DOHH2 (cell line): ENCODE results near the gene KNDC1.

Source experiments
- H3F3A ChIP-seq: fragments of 200-600 bp; sonication (generic), shearing (Covaris generic); 2 replicates; pipeline ENCODE4 v1.6.0; 2016; ENCODE audit warnings: antibody characterized with exemption, mild to moderate bottlenecking; ENCODE audit not compliant: control insufficient read depth, insufficient read depth
- H3K27ac ChIP-seq: fragments of 200-600 bp; sonication (generic); 2 replicates; pipeline ENCODE4 v1.5.1; 2014; ENCODE audit warnings: low read depth, mild to moderate bottlenecking, low read length, moderate library complexity
- H3K27me3 ChIP-seq: fragments of 200-600 bp; sonication (generic); 2 replicates; pipeline ENCODE4 v1.6.1; 2014; ENCODE audit warnings: mild to moderate bottlenecking, low read length, mixed read lengths; ENCODE audit not compliant: control insufficient read depth
- H3K36me3 ChIP-seq: fragments of 200-600 bp; sonication (generic); 2 replicates; pipeline ENCODE4 v1.6.1; 2014; ENCODE audit warnings: mild to moderate bottlenecking, low read length, moderate library complexity, mixed read lengths; ENCODE audit not compliant: control insufficient read depth
- H3K4me1 ChIP-seq: fragments of 200-600 bp; sonication (generic); 2 replicates; pipeline ENCODE4 v1.6.1; 2014; ENCODE audit warnings: mild to moderate bottlenecking, low read length, mixed read lengths; ENCODE audit not compliant: control insufficient read depth
- H3K4me2 ChIP-seq: fragments of 200-600 bp; sonication (generic); 2 replicates; pipeline ENCODE4 v1.6.0; 2014; ENCODE audit warnings: mild to moderate bottlenecking, low read length, moderate library complexity
- H3K4me3 ChIP-seq: fragments of 200-600 bp; sonication (generic); 2 replicates; pipeline ENCODE4 v1.5.1; 2014; ENCODE audit warnings: mild to moderate bottlenecking, low read length, mixed read lengths
- H3K79me2 ChIP-seq: fragments of 200-600 bp; sonication (generic); 2 replicates; pipeline ENCODE4 v1.6.1; 2014; ENCODE audit warnings: mild to moderate bottlenecking, low read length, mixed read lengths; ENCODE audit not compliant: control insufficient read depth
- H3K9me2 ChIP-seq: fragments of 200-600 bp; sonication (generic); replicated peaks from 2 replicates; pipeline ENCODE4 v1.6.1; 2014; ENCODE audit warnings: mild to moderate bottlenecking, low read length, mixed read lengths; ENCODE audit not compliant: control insufficient read depth
- H3K9me3 ChIP-seq: fragments of 200-600 bp; sonication (generic); 2 replicates; pipeline ENCODE4 v1.6.1; 2014; ENCODE audit warnings: antibody characterized with exemption, low read length, mixed read lengths; ENCODE audit not compliant: control insufficient read depth, insufficient read depth
- H4K20me1 ChIP-seq: fragments of 200-600 bp; sonication (generic); 2 replicates; pipeline ENCODE4 v1.6.0; 2014; ENCODE audit warnings: low read depth, mild to moderate bottlenecking, antibody characterized with exemption, low read length, moderate library complexity; ENCODE audit not compliant: control insufficient read depth, insufficient read depth
- EZH2phosphoT487 ChIP-seq: fragments of 200-600 bp; sonication (generic); IDR thresholded peaks from 2 replicates; pipeline ENCODE4 v1.6.1; 2017; ENCODE audit warnings: borderline replicate concordance, mild to moderate bottlenecking, antibody characterized with exemption, low read length, moderate library complexity, mixed read lengths
- TF ChIP-seq, protein P1 (sequence below): fragments of 200-600 bp; sonication (generic); IDR thresholded peaks from one replicate; pipeline ENCODE4 v1.5.1; 2014; ENCODE audit warnings: antibody characterized with exemption, mild to moderate bottlenecking, low read depth, low read length; ENCODE audit not compliant: poor library complexity, severe bottlenecking

KNDC1 gene

DNA sequence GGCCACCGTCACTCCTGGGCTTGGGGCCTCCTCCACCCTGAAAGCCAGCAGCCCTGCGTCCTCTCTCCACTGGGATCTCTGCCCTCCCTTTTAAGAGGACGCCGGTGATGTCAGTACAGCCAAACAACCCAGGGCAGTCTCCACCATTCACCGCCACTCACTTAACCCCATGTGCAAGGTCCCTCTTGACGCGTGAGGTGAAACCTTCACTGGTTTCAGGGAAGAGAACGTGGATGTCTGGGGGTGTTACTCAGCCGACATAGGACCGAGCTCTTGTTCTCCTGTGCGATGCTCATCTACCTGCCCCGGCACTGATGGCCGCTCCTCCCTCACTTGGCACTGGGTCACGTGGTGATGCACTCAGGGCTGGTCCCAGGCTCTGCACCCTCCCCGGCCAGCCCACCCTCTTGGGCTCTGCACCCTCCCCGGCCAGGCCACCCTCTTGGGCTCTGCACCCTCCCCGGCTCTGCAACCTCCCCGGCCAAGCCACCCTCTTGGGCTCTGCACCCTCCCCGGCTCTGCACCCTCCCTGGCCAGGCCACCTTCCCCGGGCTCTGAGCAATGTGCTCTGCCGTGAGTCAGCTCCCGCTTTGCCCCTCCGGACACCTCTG is 36.2 kb upstream of the KNDC1 start:
- Histone ChIP-seq H3K27ac (no peak overlapping the region), H3F3A (no peaks in the 10 kb centered on the region), H3K4me2 (no peak overlapping the region), H3K79me2 (no peaks in the 10 kb centered on the region), H3K36me3 (no peaks in the 10 kb centered on the region), H4K20me1 (no peaks in the 10 kb centered on the region), H3K4me1 (no peaks in the 10 kb centered on the region), H3K4me3 (no peak overlapping the region), H3K9me2 (no peaks in the 10 kb centered on the region), H3K27me3 (no peaks in the 10 kb centered on the region), H3K9me3 (peaks cover 42% of the 10 kb centered on the region; the same call in 1 of the 2 replicates)
- TF ChIP-seq, protein P1, sequence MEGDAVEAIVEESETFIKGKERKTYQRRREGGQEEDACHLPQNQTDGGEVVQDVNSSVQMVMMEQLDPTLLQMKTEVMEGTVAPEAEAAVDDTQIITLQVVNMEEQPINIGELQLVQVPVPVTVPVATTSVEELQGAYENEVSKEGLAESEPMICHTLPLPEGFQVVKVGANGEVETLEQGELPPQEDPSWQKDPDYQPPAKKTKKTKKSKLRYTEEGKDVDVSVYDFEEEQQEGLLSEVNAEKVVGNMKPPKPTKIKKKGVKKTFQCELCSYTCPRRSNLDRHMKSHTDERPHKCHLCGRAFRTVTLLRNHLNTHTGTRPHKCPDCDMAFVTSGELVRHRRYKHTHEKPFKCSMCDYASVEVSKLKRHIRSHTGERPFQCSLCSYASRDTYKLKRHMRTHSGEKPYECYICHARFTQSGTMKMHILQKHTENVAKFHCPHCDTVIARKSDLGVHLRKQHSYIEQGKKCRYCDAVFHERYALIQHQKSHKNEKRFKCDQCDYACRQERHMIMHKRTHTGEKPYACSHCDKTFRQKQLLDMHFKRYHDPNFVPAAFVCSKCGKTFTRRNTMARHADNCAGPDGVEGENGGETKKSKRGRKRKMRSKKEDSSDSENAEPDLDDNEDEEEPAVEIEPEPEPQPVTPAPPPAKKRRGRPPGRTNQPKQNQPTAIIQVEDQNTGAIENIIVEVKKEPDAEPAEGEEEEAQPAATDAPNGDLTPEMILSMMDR, result no peak
- no peak for TF ChIP-seq EZH2phosphoT487

DNA sequence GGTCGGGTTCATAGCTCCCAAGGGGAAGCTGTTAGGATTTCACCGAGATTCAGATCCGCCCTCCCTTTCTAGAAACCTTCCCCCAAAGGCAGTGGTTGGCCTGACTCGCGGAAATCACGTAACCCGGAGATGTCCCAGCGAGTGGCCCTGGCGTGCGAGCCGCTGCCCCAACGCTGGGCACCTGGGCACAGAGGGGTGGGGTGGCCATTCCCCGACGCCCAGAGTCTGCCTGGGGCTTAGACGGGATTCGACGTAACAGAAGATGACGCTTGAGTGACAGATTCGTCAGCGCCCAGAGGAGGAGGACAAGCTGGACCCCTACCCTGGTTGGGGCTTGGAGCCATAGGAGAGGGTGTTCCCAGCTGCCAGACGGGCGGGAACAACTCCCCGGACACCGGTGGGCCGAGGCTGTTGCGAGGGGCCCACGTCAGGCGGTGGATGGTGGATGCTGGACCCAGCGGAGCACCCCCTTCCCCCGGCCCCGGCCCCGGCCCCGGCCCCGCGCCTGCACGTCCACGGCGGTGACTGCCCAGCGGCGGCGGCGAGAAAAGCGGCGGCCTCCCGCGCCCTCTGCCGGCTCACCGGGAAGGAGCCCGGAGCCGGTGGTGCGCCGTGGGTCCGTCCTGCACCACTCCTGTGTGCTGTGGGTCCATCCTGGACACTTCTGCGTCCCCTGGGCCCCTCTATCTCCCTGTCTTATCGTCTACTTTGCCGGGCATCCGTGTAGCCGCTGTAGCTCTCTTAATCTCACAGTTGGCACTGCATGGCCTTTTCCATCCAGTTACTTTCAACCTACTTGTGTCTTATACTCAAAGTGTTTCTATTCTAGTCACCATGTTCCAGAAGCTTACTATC is 35.4 kb upstream of the KNDC1 start:
- H3K79me2 ChIP-seq, result no peaks in the 10 kb centered on the region
- H3F3A ChIP-seq, result no peaks in the 10 kb centered on the region
- no peak for TF ChIP-seq EZH2phosphoT487
- TF ChIP-seq, protein P1, result no peak
- H3K4me1 ChIP-seq, result no peaks in the 10 kb centered on the region
- H3K4me3 ChIP-seq, result no peak overlapping the region
- H3K4me2 ChIP-seq, result no peak overlapping the region
- no peaks in the 10 kb centered on the region for H3K9me2 ChIP-seq
- H3K36me3 ChIP-seq, result no peaks in the 10 kb centered on the region
- no peaks in the 10 kb centered on the region for H4K20me1 ChIP-seq
- peaks cover 43% of the 10 kb centered on the region; the same call in 1 of the 2 replicates for H3K9me3 ChIP-seq
- no peak overlapping the region for H3K27ac ChIP-seq
- H3K27me3 ChIP-seq, result no peaks in the 10 kb centered on the region

DNA sequence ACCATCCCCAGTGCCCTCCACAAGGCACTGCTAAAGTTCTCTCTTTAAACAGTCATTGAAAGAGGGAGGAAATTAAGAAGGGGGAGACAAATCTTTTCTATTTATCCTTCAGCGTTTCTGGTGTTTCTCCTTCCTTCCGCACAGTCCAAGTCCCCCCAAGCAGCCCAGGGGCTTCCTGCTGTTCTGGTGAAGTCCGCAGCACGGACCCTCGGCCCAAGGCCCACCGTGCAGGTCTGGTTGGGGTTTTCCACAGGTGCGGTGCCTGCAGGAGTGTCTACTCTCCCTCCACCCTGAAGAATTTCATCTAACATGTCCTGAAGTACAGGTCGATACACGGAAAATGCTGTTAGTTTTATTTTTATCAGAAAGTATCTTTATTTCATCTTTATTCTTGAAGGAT is 34.1 kb upstream of the KNDC1 start:
- TF ChIP-seq, protein P1, result no peak
- no peak for TF ChIP-seq EZH2phosphoT487
- no peaks in the 10 kb centered on the region for H4K20me1 ChIP-seq
- no peaks in the 10 kb centered on the region for H3K4me1 ChIP-seq
- H3K36me3 ChIP-seq, result no peaks in the 10 kb centered on the region
- no peak overlapping the region for H3K4me3 ChIP-seq
- no peaks in the 10 kb centered on the region for H3K27me3 ChIP-seq
- H3K9me3 ChIP-seq, result peaks cover 43% of the 10 kb centered on the region; the same call in 1 of the 2 replicates
- H3K9me2 ChIP-seq, result no peaks in the 10 kb centered on the region
- H3K79me2 ChIP-seq, result no peaks in the 10 kb centered on the region
- H3K4me2 ChIP-seq, result no peak overlapping the region
- H3F3A ChIP-seq, result no peaks in the 10 kb centered on the region
- no peak overlapping the region for H3K27ac ChIP-seq
